GM12878 (cell line): ENCODE data around the gene SLAMF1. TPM values are rescaled to one million over a fixed set of nuclear protein-coding genes. Genes with fewer than 3 reads are reported as not detected.

Experiments
- BHLHE40 ChIP-seq, 2 experiments: fragments of 450-650 bp in 1 of 2; IDR thresholded peaks; 2 replicates each; pipeline ENCODE4 v1.6.1; 2011 to 2017; ENCODE audit warnings: low read depth in 2 of 2, borderline replicate concordance in 1 of 2, improper control_type of control experiment in 1 of 2, low read length in 1 of 2, mild to moderate bottlenecking in 1 of 2
- CEBPB ChIP-seq, 2 experiments: fragments of 150-350 bp in 1 of 2; IDR thresholded peaks; 2 replicates each; pipeline ENCODE4 v1.6.1; 2012 to 2014; ENCODE audit warnings: low read depth in 2 of 2, low read length in 2 of 2, borderline replicate concordance in 1 of 2, inconsistent platforms in 1 of 2
- CHD1 ChIP-seq: IDR thresholded peaks from 2 replicates; pipeline ENCODE4 v1.6.1; 2012; ENCODE audit warnings: low read depth, low read length, improper control_type of control experiment
- CREM ChIP-seq: IDR thresholded peaks from 2 replicates; pipeline ENCODE4 v1.6.1; 2014; ENCODE audit warnings: antibody characterized with exemption, low read depth
- EED ChIP-seq: sonication (generic); IDR thresholded peaks from 2 replicates; pipeline ENCODE4 v1.6.1; 2016; ENCODE audit warnings: antibody characterized with exemption, low read depth
- MYB ChIP-seq: fragments of 150-350 bp; IDR thresholded peaks from 2 replicates; pipeline ENCODE4 v1.6.1; 2014; ENCODE audit warnings: mild to moderate bottlenecking, low read depth, low read length, borderline replicate concordance
- PAX5 ChIP-seq: IDR thresholded peaks from 2 replicates; pipeline ENCODE4 v1.6.1; 2011; ENCODE audit warnings: low read depth, low read length, borderline replicate concordance
- POLR2AphosphoS2 ChIP-seq: IDR thresholded peaks from 2 replicates; pipeline ENCODE4 v1.6.1; 2011; ENCODE audit warnings: low read depth, mild to moderate bottlenecking, low read length, improper control_type of control experiment, moderate library complexity
- POLR2AphosphoS5 ChIP-seq: IDR thresholded peaks from 2 replicates; pipeline ENCODE4 v1.6.1; 2011; ENCODE audit warnings: mild to moderate bottlenecking, low read length, inconsistent platforms
- RAD21 ChIP-seq: IDR thresholded peaks from 2 replicates; pipeline ENCODE4 v1.6.1; 2011; ENCODE audit warnings: mild to moderate bottlenecking, low read depth, low read length, moderate library complexity; ENCODE audit not compliant: insufficient read depth
- RCOR1 ChIP-seq: conservative IDR thresholded peaks from 2 replicates; pipeline ENCODE4 v1.6.1; 2012; ENCODE audit warnings: low read depth, low read length, improper control_type of control experiment
- RELA ChIP-seq: fragments of 450-650 bp; IDR thresholded peaks from 2 replicates; pipeline ENCODE4 v1.8.0; 2014; ENCODE audit warnings: borderline replicate concordance; ENCODE audit not compliant: partially characterized antibody
- SMARCA5 ChIP-seq: fragments of 450-650 bp; IDR thresholded peaks from 2 replicates; pipeline ENCODE4 v1.6.1; 2017; ENCODE audit warnings: mild to moderate bottlenecking
- TCF3 ChIP-seq: IDR thresholded peaks from 2 replicates; pipeline ENCODE4 v1.6.1; 2012; ENCODE audit warnings: low read depth, mild to moderate bottlenecking, low read length, borderline replicate concordance; ENCODE audit not compliant: insufficient read depth
- ZNF384 ChIP-seq: IDR thresholded peaks from 2 replicates; pipeline ENCODE4 v1.6.1; 2012; ENCODE audit warnings: low read depth, mild to moderate bottlenecking, low read length, improper control_type of control experiment, borderline replicate concordance
- polyA plus RNA-seq, 11 experiments: library from polyadenylated mRNA; depleted of rRNA in 4 of 11; unstranded in 6 of 11; stranded (reverse) in 5 of 11; fragments of >200 nt; fragmentation: Nextera tagmentation in 4 of 11; fragmentation: Illumina TruSeq in 1 of 11; extraction: Ambion mirVana in 4 of 11; extraction: Trizol in 1 of 11; gene quantifications; 1 replicate in 1 of 11; 2 replicates in 10 of 11; pipeline versions ENCODE4 v1.2.1 to v1.2.3, GENCODE V29; 2011 to 2016; ENCODE audit warnings: inconsistent platforms in 2 of 11, missing spikeins in 2 of 11, low read depth in 1 of 11
- total RNA-seq, 4 experiments: library from RNA; depleted of rRNA in 3 of 4; stranded (reverse); fragments of >200 nt in 3 of 4; fragmentation: Illumina TruSeq in 1 of 4; extraction: Trizol in 1 of 4; gene quantifications; 2 replicates each; pipeline versions ENCODE4 v1.2.1 to v1.2.3, GENCODE V29; 2013 to 2021
- TF ChIP-seq, protein P1 (sequence below): fragments of 450-650 bp; IDR thresholded peaks from 2 replicates; pipeline ENCODE4 v1.6.1; 2016; ENCODE audit warnings: mild to moderate bottlenecking
- TF ChIP-seq, protein P2 (sequence below), 3 experiments: IDR thresholded peaks in 2 of 3; conservative IDR thresholded peaks in 1 of 3; 2 replicates each; pipeline ENCODE4 v1.5.1; 2011; ENCODE audit warnings: low read depth in 3 of 3, low read length in 3 of 3, mild to moderate bottlenecking in 3 of 3, control low read depth in 2 of 3, moderate library complexity in 2 of 3, inconsistent platforms in 1 of 3, mixed read lengths in 1 of 3; ENCODE audit not compliant: control insufficient read depth in 2 of 3, insufficient read depth in 1 of 3; ENCODE audit errors: extremely low read depth in 1 of 3
- TF ChIP-seq, protein P3 (sequence below): fragments of 450-650 bp; IDR thresholded peaks from 2 replicates; pipeline ENCODE4 v1.6.1; 2018; ENCODE audit warnings: mild to moderate bottlenecking, low read depth, moderate library complexity; ENCODE audit not compliant: partially characterized antibody
- TF ChIP-seq, protein P4 (sequence below): fragments of 450-650 bp; IDR thresholded peaks from 2 replicates; pipeline ENCODE4 v1.6.1; 2017; ENCODE audit warnings: mild to moderate bottlenecking, moderate library complexity

Gene SLAMF1
- total and polyA plus RNA-seq, 10 of the 15 experiments (the other 5 are each of a cell fraction or from before 2014, with no cell fraction given): 87.3 to 260 (median 131) TPM

DNA sequence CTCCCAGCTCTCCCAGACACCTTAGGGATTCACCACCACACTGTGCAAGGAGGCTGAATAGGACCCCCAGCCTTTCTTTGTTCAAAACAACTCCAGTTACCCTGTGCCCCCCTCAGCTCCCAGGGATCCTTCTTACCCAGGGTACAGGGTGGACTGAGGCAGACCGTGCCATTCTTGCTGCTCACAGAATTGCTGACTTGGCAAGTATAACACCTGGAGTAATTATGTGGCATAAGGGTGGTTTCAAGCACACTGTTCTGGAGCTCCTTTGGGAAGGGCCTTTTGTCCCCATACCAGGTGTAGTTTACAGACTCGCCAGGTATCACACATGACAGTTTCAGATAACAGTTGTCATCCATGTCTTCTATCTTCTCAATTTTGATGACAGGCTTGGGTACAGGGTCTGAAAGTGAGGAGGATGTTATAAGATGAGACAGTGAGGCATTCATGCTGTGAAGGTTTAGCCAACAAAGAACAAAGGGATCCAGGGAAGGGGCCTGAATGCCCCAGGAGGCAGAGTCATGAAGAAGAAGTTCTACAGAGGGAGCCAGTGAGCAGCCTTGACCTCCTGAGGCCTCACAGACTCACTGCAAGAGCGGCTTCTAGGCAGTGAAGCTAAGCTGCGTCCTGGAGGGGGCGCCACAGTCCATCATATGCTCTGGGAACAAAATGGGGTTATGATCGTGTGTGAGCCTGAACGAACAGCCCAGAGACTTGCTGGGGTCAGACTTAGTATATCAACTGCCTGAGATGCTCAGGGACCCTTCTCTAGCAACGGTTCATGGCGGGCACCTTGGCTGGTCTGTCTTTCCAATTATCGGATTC lies 34.4 kb upstream of the SLAMF1 start (continued):
- TF ChIP-seq SMARCA5 (peak; percentile 80), CHD1 (no peak), CEBPB (IDR thresholded peaks at IDR 0.05; ENCODE audit: borderline replicate concordance in 1 of 2, low read depth in 2 of 2, low read length in 2 of 2) (no peak), ZNF384 (no peak), RAD21 (peak; percentile 91), POLR2AphosphoS2 (peak; percentile 48; the same call in 1 of the 2 replicates), POLR2AphosphoS5 (peak; percentile 64), MYB (no peak), EED (no peak), RCOR1 (no peak), TCF3 (no peak), RELA (no peak), BHLHE40 (IDR thresholded peaks at IDR 0.05; ENCODE audit: borderline replicate concordance in 1 of 2, low read depth in 2 of 2, low read length in 1 of 2) (no peak), CREM (no peak), PAX5 (peak; percentile 63; the same call in 1 of the 2 replicates)
- TF ChIP-seq, protein P1, sequence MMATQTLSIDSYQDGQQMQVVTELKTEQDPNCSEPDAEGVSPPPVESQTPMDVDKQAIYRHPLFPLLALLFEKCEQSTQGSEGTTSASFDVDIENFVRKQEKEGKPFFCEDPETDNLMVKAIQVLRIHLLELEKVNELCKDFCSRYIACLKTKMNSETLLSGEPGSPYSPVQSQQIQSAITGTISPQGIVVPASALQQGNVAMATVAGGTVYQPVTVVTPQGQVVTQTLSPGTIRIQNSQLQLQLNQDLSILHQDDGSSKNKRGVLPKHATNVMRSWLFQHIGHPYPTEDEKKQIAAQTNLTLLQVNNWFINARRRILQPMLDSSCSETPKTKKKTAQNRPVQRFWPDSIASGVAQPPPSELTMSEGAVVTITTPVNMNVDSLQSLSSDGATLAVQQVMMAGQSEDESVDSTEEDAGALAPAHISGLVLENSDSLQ: no peak
- TF ChIP-seq, protein P2, sequence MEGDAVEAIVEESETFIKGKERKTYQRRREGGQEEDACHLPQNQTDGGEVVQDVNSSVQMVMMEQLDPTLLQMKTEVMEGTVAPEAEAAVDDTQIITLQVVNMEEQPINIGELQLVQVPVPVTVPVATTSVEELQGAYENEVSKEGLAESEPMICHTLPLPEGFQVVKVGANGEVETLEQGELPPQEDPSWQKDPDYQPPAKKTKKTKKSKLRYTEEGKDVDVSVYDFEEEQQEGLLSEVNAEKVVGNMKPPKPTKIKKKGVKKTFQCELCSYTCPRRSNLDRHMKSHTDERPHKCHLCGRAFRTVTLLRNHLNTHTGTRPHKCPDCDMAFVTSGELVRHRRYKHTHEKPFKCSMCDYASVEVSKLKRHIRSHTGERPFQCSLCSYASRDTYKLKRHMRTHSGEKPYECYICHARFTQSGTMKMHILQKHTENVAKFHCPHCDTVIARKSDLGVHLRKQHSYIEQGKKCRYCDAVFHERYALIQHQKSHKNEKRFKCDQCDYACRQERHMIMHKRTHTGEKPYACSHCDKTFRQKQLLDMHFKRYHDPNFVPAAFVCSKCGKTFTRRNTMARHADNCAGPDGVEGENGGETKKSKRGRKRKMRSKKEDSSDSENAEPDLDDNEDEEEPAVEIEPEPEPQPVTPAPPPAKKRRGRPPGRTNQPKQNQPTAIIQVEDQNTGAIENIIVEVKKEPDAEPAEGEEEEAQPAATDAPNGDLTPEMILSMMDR (IDR thresholded peaks at IDR 0.05 in 2 of 3, conservative IDR thresholded peaks at IDR 0.05 in 1 of 3; ENCODE audit: control insufficient read depth in 2 of 3, extremely low read depth in 1 of 3, insufficient read depth in 1 of 3, low read depth in 3 of 3, low read length in 3 of 3): peak; percentile 85 to 97 (median 95); a peak in 5 of 6 replicates
- TF ChIP-seq, protein P3, sequence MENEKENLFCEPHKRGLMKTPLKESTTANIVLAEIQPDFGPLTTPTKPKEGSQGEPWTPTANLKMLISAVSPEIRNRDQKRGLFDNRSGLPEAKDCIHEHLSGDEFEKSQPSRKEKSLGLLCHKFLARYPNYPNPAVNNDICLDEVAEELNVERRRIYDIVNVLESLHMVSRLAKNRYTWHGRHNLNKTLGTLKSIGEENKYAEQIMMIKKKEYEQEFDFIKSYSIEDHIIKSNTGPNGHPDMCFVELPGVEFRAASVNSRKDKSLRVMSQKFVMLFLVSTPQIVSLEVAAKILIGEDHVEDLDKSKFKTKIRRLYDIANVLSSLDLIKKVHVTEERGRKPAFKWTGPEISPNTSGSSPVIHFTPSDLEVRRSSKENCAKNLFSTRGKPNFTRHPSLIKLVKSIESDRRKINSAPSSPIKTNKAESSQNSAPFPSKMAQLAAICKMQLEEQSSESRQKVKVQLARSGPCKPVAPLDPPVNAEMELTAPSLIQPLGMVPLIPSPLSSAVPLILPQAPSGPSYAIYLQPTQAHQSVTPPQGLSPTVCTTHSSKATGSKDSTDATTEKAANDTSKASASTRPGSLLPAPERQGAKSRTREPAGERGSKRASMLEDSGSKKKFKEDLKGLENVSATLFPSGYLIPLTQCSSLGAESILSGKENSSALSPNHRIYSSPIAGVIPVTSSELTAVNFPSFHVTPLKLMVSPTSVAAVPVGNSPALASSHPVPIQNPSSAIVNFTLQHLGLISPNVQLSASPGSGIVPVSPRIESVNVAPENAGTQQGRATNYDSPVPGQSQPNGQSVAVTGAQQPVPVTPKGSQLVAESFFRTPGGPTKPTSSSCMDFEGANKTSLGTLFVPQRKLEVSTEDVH: peak; percentile 39
- TF ChIP-seq, protein P4, sequence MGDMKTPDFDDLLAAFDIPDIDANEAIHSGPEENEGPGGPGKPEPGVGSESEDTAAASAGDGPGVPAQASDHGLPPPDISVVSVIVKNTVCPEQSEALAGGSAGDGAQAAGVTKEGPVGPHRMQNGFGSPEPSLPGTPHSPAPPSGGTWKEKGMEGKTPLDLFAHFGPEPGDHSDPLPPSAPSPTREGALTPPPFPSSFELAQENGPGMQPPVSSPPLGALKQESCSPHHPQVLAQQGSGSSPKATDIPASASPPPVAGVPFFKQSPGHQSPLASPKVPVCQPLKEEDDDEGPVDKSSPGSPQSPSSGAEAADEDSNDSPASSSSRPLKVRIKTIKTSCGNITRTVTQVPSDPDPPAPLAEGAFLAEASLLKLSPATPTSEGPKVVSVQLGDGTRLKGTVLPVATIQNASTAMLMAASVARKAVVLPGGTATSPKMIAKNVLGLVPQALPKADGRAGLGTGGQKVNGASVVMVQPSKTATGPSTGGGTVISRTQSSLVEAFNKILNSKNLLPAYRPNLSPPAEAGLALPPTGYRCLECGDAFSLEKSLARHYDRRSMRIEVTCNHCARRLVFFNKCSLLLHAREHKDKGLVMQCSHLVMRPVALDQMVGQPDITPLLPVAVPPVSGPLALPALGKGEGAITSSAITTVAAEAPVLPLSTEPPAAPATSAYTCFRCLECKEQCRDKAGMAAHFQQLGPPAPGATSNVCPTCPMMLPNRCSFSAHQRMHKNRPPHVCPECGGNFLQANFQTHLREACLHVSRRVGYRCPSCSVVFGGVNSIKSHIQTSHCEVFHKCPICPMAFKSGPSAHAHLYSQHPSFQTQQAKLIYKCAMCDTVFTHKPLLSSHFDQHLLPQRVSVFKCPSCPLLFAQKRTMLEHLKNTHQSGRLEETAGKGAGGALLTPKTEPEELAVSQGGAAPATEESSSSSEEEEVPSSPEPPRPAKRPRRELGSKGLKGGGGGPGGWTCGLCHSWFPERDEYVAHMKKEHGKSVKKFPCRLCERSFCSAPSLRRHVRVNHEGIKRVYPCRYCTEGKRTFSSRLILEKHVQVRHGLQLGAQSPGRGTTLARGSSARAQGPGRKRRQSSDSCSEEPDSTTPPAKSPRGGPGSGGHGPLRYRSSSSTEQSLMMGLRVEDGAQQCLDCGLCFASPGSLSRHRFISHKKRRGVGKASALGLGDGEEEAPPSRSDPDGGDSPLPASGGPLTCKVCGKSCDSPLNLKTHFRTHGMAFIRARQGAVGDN: peak; percentile 31; the same call in 1 of the 2 replicates
